HG03469 (cell line): ENCODE results near the gene NPW.
"Not testable (repeated sequence)": the region's sequence is repeated elsewhere in the genome, so short reads cannot be mapped to it uniquely, and the experiment has no call there.

ENCODE experiments used
- ATAC-seq: cut with Tn5 transposase; IDR thresholded peaks from one replicate; pipeline ENCODE4 v1.9.1; 2021; ENCODE audit warnings: mild to moderate bottlenecking, moderate library complexity, moderate number of reproducible peaks; ENCODE audit not compliant: unreplicated experiment

Gene NPW

DNA sequence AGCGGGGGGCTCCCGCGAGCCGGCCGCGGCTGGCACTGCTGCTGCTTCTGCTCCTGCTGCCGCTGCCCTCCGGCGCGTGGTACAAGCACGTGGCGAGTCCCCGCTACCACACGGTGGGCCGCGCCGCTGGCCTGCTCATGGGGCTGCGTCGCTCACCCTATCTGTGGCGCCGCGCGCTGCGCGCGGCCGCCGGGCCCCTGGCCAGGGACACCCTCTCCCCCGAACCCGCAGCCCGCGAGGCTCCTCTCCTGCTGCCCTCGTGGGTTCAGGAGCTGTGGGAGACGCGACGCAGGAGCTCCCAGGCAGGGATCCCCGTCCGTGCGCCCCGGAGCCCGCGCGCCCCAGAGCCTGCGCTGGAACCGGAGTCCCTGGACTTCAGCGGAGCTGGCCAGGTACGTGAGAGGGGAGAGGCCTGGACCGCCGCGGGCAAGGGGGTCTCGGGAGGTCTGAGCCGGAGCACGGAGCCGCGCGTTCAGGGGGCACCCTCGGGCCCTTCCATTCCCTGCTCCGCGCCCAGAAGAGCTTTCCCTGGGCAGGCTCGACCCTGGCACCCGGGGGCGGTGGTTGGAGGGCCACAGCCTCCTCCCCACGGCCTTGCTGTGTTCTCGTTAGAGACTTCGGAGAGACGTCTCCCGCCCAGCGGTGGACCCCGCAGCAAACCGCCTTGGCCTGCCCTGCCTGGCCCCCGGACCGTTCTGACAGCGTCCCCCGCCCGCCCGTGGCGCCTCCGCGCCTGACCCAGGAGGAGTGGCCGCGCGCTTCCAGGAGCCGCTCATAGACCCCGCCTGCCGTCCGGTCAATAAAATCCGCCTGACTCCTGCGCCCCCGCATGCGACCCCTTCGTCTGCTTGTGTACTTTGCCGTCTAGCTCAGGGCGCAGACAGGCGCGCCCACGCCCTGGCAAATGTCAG is 591 bp downstream of the NPW start:
- no peak for ATAC-seq

DNA sequence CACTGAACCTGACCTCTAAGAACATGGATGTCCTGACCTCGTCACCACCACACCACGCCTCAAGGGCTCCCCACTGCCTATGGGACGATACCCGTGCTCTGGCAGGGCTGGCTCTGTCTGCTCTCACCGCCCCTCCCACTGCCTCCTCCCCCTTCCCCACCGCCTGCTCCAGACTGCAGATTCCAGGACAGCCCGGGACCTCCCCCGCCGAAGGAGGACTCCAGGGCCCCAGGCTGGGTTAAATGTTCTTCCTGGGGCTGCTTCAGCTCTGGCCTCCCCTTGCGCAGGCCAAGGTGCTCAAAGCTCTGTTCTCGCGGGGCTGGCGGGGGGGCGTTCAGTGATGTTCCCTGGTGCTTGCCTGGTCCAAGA is 3.1 kb downstream of the NPW start:
- no peak for ATAC-seq

DNA sequence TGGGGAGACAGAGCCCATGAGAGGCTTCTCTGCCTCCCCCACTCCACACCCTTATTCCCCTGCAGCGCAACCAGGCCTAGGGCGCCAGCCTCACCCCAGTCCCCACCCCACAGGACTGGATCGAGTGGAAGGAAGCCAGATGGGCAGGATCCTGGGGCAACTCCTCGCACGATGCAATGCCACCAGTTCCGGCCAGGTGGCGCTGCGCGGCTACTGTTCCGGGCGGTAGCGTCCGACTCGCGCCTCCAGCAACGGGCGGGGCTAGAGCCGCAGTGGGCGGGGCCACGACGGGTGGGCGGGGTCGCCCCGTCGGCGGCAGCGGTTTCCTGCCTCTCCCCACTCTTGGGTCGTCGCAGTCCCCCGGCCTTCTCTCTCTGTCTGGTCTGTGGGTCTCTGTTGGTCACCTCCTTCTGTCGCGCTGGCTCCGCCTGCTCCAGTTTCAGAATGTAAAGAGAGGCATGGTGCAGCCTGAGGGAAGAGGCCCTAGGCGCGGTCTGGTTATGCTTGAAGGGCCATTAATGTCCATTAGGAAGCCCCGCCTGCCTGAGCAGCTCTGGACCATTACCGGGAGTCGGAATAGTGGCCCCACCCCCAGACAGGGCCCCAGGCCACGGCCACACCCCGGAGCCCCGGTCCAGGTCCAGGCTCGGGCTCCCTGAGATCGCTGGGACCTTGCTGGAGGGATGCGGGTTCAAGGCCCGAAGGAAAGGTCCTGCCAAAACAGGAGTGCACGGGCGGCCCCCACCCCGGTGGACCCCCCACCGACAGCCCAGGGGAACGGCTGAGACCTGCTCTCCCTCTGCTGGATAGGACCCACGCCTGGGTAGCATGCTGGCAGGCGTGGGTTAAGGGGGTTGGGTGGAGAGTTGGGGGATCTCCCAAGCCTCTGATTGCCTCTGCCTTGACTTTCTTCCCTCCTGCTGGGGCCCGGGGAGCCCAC is 3.8 kb downstream of the NPW start:
- ATAC-seq, result no peak

DNA sequence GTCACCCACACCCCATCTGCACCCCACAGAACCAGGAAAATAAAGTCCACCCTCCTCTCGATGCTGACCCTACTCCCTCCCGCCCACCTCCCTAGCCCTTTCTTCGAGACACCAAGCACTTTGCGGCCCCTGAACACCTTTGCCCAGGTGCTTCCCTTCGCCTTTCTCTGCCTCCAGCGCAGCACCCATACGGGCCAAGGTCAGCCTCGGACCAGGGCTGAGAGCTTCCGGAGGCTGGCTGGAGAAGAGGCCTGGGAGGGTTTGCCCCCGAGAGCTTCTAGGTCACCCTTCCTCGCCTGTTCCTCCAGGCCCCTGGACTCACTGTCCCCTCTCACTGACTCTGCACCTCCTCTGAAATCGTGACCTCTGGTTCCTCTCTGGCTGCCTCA is 4.4 kb downstream of the NPW start:
- ATAC-seq, result no peak

DNA sequence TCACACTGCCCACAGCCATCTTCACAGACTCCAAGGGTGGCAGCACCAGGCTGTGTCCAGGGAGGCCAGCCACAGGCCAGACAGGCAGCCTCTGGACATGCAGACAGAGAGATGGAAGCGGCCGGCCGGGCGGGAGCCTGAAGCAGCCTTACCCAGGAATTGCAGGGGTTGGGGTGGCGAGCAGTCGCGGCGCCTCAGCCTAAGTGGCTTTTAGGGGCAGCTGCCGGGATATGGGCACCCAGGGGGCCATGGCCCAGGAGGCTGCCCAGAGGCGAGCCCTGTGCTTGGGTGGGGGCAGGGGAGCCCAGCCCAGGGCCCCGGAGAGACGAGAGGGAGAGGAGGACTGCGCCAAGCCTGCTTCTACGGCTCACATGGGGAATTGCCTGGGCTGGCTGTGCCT is 5.7 kb downstream of the NPW start:
- no peak for ATAC-seq

DNA sequence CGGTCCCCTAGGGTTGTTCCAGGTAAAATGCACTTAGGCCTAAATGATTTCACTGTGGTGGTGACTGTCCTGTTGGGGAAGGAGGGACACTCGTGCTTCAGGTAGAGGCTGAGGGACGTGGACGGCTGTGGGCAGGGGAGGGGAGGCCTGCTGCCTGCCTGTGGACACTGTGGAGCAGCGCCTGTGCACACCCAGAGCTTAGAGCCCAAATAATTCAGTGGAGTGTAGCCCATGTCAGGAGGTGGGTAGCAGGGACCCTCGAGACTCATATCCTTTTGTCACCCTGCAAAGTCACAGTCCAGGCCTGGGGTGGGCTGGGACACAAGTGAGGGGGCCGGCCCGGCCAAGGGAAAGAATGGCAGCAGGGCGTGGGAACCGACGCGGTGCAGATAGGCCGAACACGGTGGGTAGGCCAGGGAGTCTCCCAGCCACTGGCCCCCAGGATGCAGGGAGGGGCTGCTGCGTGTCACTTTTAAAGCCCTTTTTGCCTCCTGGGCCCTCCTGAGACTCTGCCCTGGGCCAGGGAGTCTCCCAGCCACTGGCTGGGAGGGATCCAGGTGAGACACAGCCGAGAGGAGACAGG is 6.4 kb downstream of the NPW start:
- no peak for ATAC-seq

DNA sequence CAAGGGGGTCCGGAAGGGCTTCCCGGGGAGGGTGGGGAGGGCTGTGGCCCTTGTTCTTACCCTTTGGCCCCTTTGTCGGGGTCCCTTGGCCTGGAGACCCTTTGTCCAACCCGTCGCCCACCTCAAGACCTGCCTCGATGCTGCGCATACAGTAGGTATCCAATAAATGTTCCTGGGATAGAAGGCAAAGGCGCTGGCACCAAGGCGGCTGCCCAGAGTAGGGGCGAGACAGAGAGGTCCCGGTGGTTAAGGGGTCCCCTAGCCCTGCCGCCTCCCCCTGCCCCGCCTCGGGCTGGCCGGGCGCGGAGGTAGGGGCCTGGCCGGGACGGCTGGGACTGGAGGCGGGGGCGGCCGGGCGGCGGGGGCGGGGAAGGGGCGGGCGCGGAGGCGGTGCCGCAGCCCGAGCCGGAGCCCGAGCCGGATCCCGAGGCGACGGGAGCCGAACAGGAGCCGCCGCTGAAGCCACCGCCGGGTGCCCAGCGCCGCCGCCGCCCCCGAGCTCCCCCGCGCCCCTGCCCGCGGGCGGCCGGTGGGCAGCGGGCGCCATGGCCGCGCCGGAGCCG is 7.0 kb downstream of the NPW start, which contains the start of gene NHERF2:
Gene NHERF2 (plus strand): TSS at position 442 of the 563 bp plus-strand sequence. CDS start 104 bp downstream, at position 546.
- ATAC-seq, result no peak

DNA sequence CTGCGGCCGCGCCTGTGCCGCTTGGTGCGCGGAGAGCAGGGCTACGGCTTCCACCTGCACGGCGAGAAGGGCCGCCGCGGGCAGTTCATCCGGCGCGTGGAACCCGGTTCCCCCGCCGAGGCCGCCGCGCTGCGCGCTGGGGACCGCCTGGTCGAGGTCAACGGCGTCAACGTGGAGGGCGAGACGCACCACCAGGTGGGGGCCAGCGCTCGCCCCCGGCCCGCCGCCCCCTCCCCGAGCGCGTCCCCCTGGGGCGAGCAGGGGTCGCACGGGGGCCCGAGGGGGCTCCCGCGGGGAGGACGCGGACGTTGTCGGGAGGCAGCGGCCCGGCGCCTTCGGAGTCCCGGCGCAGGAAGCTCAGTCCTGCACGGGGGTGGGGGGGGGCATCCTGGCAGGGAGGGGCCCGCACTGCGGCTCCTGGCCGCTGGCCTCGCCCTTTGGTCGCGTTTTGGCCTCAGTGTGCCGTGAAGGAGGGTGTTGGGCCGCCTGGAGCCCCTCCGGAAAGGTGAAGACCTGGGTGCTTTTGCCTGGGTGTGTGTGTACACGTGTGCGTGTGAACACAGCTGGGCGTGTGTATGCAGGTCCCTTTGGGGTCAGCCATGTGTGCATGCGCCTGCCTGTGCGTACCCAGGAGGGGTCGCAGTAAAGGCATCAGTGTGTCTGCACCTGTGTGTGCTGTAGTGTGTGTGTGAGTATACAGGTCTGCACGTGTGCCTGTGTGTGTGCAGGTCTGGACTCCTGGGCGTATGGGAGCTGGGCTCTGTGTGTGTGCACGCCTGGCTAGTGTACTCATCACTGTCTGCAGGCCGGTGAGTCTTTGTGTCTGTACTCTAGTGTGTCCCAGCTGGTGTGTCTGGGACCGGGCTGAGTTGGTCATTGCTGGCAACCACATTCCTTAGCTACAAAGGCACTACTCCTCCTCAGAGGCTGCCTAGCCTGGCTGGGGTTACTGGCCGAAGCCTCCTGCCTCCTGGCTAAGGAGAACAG is 7.7 kb downstream of the NPW start:
- ATAC-seq, result no peak

DNA sequence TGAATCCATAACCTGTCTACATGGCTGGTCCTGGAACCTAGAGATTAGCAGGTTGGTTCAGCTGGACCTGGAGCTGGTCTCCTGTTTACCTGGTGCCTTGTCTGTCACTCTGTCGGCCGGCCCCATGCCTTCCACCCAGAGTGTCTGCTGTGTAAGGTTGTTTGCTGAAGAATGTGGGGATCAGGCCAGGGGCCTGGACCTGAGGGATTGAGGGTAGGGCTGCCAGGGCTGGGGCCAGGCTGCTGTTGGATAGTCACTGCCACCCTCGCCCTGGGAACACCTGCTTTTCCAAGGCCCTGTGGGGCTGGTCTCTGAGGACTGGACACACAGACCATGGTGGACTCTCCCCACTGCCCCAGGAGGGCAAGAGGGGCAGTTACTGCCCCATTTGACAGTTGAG is 8.6 kb downstream of the NPW start:
- ATAC-seq, result no peak

DNA sequence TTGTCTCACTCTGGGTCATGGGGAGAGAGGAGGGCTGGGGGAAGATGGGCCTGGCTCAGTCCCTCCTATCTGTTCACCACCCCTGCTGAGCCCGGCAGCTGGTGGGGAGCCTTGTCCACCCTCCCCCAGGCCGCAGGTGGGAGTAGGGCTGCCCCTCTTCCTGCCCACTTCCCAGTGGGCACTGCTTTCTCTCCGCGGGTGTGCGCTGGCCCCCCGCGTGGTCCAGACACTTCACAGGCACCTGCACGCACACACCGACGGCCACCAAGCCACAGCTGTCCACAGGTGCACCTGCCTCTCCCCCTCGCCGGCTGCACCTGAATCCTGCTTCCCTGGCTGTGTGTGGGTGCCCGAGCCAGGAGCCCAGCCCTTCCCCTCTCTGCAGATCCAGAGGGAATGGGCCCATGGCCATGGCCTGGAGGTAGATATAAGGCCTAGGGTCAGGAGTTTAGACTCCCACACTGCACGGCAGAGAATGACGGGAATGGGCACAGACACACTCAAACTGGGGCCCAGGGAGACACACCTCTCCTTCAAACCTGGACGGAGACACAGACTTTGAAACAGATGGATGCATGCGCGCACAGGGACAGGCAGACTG is 9.1 kb downstream of the NPW start:
- no peak for ATAC-seq

DNA sequence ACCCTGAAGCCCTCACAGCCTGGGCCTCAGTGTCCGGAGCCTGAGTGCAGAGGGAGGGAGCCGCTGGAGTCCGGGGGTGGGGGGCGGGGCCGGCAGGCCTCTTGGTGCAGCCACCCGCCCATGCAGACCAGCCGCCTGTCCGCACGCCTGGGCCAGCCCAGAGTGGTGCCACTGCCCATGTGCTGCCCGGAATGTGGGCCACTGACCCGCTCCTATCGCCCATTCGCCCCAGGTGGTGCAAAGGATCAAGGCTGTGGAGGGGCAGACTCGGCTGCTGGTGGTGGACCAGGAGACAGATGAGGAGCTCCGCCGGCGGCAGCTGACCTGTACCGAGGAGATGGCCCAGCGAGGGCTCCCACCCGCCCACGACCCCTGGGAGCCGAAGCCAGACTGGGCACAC is 9.8 kb downstream of the NPW start:
- no peak for ATAC-seq

DNA sequence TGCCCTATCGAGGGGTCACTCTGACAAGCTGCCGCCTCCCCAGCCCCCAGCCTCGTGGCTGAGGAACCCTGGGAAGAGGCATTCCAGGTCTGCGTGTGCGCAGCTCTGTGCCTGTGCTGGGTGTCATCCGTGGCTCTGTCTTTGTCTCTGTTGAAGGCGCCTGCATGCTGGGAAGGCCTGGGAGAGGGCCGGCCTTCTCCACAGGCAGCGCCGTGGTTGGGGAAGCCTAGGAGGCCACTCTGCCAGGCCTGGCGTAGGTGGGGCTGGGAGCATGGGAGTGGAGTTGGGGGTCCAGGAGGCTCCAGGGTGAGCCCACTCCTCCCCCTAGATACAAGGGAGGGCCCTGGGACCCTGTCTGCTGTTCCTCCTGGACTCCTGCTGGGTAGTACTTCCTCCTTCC is 10.5 kb downstream of the NPW start:
- ATAC-seq, result no peak

DNA sequence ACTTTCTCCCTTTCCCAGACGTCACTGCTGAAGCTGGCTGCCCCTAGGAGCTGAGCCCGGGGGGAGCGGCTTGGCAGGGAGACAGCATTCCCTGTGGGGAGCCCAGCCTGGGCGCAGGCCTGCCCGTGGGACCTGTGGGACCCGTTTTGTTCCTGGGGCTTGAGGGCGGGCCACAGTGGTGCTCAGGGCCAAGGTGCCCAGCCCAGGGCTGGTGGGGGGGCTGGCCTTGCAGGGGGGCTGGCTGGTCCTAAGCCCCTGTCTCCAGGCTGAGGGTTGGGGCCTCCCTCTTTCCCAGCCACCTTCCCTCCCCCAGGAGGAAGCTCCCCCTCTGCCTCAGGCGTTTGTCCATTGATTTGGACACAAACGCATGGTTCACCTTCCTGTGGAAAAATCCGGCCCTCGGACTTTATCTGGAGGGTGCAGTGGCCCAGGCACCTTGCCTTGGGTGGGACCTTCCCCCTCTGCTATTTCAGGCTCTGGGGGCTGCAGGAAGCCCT is 11.5 kb downstream of the NPW start:
- ATAC-seq, result no peak

DNA sequence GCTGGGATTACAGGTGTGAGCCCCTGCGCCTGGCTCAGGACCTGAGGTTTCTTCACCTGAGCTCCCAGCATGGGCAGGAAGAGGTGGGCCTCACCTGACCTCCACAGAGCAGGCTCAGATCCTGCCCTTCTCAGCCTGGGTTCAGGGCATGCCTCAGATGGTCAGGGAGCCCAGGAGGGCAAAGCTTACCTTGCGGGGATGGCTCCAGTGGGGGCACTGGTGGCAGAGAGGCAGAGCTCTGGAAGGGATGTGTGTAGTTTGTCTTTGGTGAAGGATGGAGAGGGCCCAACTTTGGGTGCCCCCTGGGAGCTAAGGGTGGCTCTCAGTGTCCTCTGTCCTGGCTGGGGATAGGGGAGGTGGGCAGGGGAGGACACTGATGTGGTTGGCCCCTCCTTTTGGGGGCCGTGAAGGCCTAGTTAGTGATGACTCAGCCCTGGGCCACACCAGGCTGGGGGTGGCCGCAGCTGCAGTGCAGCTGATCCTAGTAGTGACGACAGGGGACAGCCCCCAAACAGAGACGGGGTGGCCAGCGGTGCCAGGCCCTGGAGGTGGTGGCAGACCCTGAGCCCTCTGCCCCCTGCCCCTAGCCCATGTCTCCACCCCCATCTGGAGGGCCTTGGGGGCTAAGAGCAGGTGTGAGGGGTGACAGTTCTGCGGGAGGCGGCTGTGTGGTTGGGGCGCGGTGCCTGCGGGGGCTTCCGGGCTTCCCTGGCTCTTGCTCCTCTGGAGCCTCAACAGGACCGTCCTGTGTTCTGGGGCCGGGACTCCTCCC is 12.9 kb downstream of the NPW start:
- no peak for ATAC-seq

DNA sequence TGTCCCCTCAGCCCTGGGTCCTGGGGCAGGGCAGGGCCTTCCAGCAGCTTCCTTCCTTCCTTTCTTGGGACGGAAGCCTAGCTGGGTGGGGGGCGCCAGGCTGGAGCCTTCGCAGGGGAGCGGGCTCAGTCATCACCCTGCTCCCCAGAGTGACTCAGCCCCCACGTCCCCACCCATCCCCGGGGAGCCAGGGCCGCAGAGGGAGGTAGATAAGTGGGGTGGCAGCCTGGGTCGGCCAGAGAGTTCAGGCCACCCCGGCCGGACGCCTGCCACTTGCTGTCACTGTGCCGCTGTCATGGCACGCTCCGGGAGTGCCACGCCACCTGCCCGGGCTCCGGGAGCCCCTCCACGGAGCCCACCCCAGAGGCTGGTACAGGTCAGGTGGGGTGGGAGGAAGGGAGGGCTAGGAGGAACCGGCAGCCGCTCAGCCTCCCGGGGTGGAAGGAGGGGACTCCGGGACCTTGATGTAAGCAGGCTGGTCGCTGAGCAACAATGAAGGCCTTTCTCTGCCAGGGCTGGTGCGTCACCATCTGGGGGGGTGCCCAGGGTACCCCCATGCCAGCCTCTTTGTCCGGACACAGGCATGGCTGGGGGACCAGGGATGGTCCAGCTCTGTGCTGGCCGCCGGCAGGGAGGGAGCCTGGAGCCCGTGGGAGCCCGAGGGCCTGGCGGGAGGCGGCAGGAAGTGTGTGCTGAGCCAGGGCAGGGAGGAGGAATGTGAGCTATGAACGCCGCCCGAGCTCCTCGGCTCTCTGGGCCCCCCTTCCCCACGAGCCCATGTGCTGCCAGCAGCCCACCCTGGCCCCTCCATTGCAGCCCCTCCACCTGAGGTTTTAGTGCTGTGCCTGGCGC is 13.7 kb downstream of the NPW start:
- no peak for ATAC-seq

DNA sequence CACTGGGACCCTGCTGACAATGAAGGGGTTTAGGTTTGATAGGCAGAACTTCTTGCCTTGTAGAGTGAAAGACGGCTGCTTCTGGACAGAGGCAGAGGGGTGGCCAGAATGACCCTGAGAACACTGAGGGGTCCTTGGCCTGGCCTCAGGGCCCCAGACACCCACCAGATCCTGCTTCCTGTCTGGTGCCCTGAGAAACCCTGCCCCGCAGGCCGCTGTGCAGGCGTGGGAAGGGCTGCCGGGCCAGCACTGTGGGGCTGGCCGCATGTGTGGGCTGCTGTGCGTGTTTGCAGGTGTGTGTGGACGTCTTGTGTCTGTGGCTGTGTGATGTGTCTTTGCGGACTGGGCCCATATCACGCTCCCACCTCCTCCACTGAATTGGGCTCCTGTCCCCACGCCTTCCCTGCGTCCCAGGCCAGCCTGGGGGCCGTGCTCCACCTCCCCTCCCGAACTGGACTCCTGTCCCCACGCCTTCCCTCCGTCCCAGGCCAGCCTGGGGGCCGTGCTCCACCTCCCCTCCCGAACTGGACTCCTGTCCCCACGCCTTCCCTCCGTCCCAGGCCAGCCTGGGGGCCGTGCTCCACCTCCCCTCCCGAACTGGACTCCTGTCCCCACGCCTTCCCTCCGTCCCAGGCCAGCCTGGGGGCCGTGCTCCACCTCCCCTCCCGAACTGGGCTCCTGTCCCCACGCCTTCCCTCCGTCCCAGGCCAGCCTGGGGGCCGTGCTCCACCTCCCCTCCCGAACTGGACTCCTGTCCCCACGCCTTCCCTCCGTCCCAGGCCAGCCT is 14.5 kb downstream of the NPW start:
- not testable (repeated sequence) for ATAC-seq
